Right lobe of liver (tissue), 6 donors: ENCODE results near the gene SLC25A14. TPM values are rescaled to one million over a fixed set of nuclear protein-coding genes. Genes with fewer than 3 reads are reported as not detected.

ENCODE experiments used
- ATAC-seq, 4 donors: fragments of 200-7000 bp; cut with Tn5 transposase; one replicate each; pipeline ENCODE4 v1.9.1; 2020; ENCODE audit warnings: mild to moderate bottlenecking in 4 of 4, moderate library complexity in 4 of 4
- DNase-seq, 3 donors: peaks; one replicate each; pipeline ENCODE4 v3.0.0-alpha.2; 2020
- H3K27ac ChIP-seq, 3 donors: fragments of 200-600 bp; one replicate each; pipeline ENCODE4 v1.8.0; 2022
- H3K27me3 ChIP-seq, 2 donors: fragments of 200-600 bp; one replicate each; pipeline ENCODE4 v1.8.0; 2022
- H3K36me3 ChIP-seq, 4 donors: fragments of 200-600 bp; sonication (generic) in 1 of 4; one replicate each; pipeline versions ENCODE4 v1.5.1 to v1.8.0; 2017 to 2022; ENCODE audit warnings: control low read depth in 1 of 4
- H3K4me1 ChIP-seq, 4 donors: fragments of 200-600 bp; sonication (generic) in 1 of 4; one replicate each; pipeline versions ENCODE4 v1.5.1 to v1.8.0; 2017 to 2022; ENCODE audit warnings: control low read depth in 1 of 4
- H3K4me3 ChIP-seq, 3 donors: fragments of 200-600 bp; one replicate each; pipeline ENCODE4 v1.8.0; 2022
- H3K9me3 ChIP-seq, 4 donors: fragments of 200-600 bp; sonication (generic) in 1 of 4; one replicate each; pipeline versions ENCODE4 v1.5.1 to v1.8.0; 2017 to 2022; ENCODE audit warnings: control low read depth in 1 of 4
- CTCF ChIP-seq, 4 donors: fragments of 200-600 bp in 3 of 4; fragments of 450-650 bp in 1 of 4; IDR thresholded peaks; one replicate each; pipeline versions ENCODE4 v1.5.1 to v1.8.0; 2016 to 2022; ENCODE audit warnings: antibody characterized with exemption in 4 of 4, mild to moderate bottlenecking in 2 of 4
- POLR2A ChIP-seq: fragments of 450-650 bp; IDR thresholded peaks from one replicate; pipeline ENCODE4 v1.6.1; 2017; ENCODE audit warnings: antibody characterized with exemption, mild to moderate bottlenecking
- WGBS: methylation state at CpG from one replicate; pipeline ENCODE4 v1.1.6; 2018; ENCODE audit warnings: low coverage, low lambda C conversion rate; ENCODE audit not compliant: insufficient coverage; ENCODE audit errors: missing lambda C conversion rate; 5-methylcytosine and 5-hydroxymethylcytosine counted together
- intact Hi-C, 2 donors: fragments of 100-400 bp; cut with DNase I; formaldehyde crosslinking; loops; one replicate each; pipeline versions ENCODE4 v1.11.2 to v1.14.1; 2022
- total RNA-seq, 6 experiments: library from RNA; depleted of rRNA in 2 of 6; stranded (reverse); fragments of >200 nt in 2 of 6; fragmentation: NEBNext Ultra II Directional in 3 of 6; extraction: Animal tissue kit (Norgen Biotek cat#: 25700) in 3 of 6; gene quantifications; one replicate each; pipeline versions ENCODE4 v1.1.0 to v1.2.4, GENCODE V29; 2016 to 2023
- donor health status: DM: no; HTN: yes; CAD: no.
- donor health status: DM: no; HTN: no; CAD: no.
- donor health status: DM: no; HTN: no; CAD: no.
- donor health status: DM: no; HTN: yes; CAD: no.
- donor health status: DM: no; HTN: yes; CAD: no.

Gene SLC25A14
- total RNA-seq, 6 experiments from 2014 or later = 3.1 to 9.9 (median 3.7) TPM

GRCh38 chrX:130402208-130402684 is 62.5 kb downstream of the SLC25A14 start:
- WGBS = 20% methylated on average over 11 of the region's 13 CpGs
- ATAC-seq = no peak
- no peak for TF ChIP-seq CTCF (IDR thresholded peaks at IDR 0.05)
- TF ChIP-seq POLR2A = no peak

GRCh38 chrX:130413415-130413814 is 73.7 kb downstream of the SLC25A14 start:
- no peaks in the 10 kb centered on the region for H3K4me1 ChIP-seq
- H3K27me3 ChIP-seq = no peaks in the 10 kb centered on the region
- ATAC-seq = peak in 1 of 4 donors; percentile 34
- no peak for TF ChIP-seq CTCF (IDR thresholded peaks at IDR 0.05)
- no peak for TF ChIP-seq POLR2A
- H3K36me3 ChIP-seq = no peaks in the 10 kb centered on the region
- no peaks in the 10 kb centered on the region for H3K9me3 ChIP-seq
- no peak overlapping the region for H3K27ac ChIP-seq
- 39% methylated on average over 2 of the region's 2 CpGs for WGBS
- no peak for DNase-seq
- H3K4me3 ChIP-seq = no peak overlapping the region
- intact Hi-C loops = no loop called here

More at GRCh38 chrX:130402208-130402684, 62.5 kb downstream of the SLC25A14 start:
- DNase-seq = no peak
- Histone ChIP-seq H3K27ac (peak overlapping the region in 2 of 3 donors; percentile 46 to 47), H3K27me3 (peaks cover 0 to 5% of the 10 kb centered on the region in 2 donors), H3K36me3 (no peaks in the 10 kb centered on the region), H3K4me3 (peak overlapping the region; percentile 62 to 68 (median 64)), H3K4me1 (no peaks in the 10 kb centered on the region), H3K9me3 (no peaks in the 10 kb centered on the region)
- intact Hi-C loops = no loop called here

GRCh38 chrX:130414800-130415199 is 75.1 kb downstream of the SLC25A14 start:
- 78% methylated on average over 3 of the region's 5 CpGs for WGBS
- Histone ChIP-seq H3K27ac (no peak overlapping the region), H3K27me3 (no peaks in the 10 kb centered on the region), H3K9me3 (no peaks in the 10 kb centered on the region), H3K4me1 (no peaks in the 10 kb centered on the region), H3K4me3 (no peak overlapping the region), H3K36me3 (no peaks in the 10 kb centered on the region)
- TF ChIP-seq CTCF (IDR thresholded peaks at IDR 0.05) (no peak), POLR2A (no peak)
- no peak for DNase-seq
- intact Hi-C loops = no loop called here
- ATAC-seq = no peak

GRCh38 chrX:130415201-130415600 is 75.5 kb downstream of the SLC25A14 start:
- 62% methylated on average over 5 of the region's 7 CpGs for WGBS

More at GRCh38 chrX:130415201-130415600, 75.5 kb downstream of the SLC25A14 start:
- Histone ChIP-seq H3K27me3 (no peaks in the 10 kb centered on the region), H3K4me1 (no peaks in the 10 kb centered on the region), H3K9me3 (no peaks in the 10 kb centered on the region), H3K36me3 (no peaks in the 10 kb centered on the region), H3K4me3 (no peak overlapping the region), H3K27ac (no peak overlapping the region)
- intact Hi-C loops = no loop called here
- ATAC-seq (no peak), DNase-seq (no peak)
- TF ChIP-seq POLR2A (no peak), CTCF (IDR thresholded peaks at IDR 0.05) (no peak)
